HG02852 (cell line): ENCODE data around the gene HMGXB3.

ENCODE experiments used
- ATAC-seq: cut with Tn5 transposase; IDR thresholded peaks from one replicate; pipeline ENCODE4 v1.9.1; 2021; ENCODE audit warnings: mild to moderate bottlenecking, moderate library complexity; ENCODE audit not compliant: unreplicated experiment

The HMGXB3 gene

GRCh38 chr5:149988126-149988525 is 12.4 kb upstream of the HMGXB3 start:
- ATAC-seq = no peak

GRCh38 chr5:149990518-149991376 is 9.8 kb upstream of the HMGXB3 start:
- peak; percentile 69 for ATAC-seq

GRCh38 chr5:149993471-149993870 is 7.1 kb upstream of the HMGXB3 start:
- no peak for ATAC-seq

- ATAC-seq = no peak
These were observed 4.9 kb upstream of the HMGXB3 start for GRCh38 chr5:149995385-149996204.

- no peak for ATAC-seq
These were observed 4.2 kb upstream of the HMGXB3 start for GRCh38 chr5:149996205-149996890.

- ATAC-seq = no peak
These were observed 2.3 kb upstream of the HMGXB3 start for GRCh38 chr5:149998281-149998680.

- ATAC-seq = no peak
These were observed 1.2 kb upstream of the HMGXB3 start for GRCh38 chr5:149999359-149999758.

- ATAC-seq = no peak
These were observed 678 bp upstream of the HMGXB3 start for GRCh38 chr5:149999866-150000255.

GRCh38 chr5:150000990-150001659 is 586 bp downstream of the HMGXB3 start:
- ATAC-seq = peak; percentile 23

- peak; percentile 46 for ATAC-seq
These were observed 1.3 kb downstream of the HMGXB3 start for GRCh38 chr5:150001660-150002486.

GRCh38 chr5:150006318-150006717 is 5.8 kb downstream of the HMGXB3 start:
- no peak for ATAC-seq

- ATAC-seq = no peak
These were observed 6.5 kb downstream of the HMGXB3 start for GRCh38 chr5:150007050-150007449.

GRCh38 chr5:150009671-150010387 is 9.3 kb downstream of the HMGXB3 start:
- ATAC-seq = no peak

- no peak for ATAC-seq
These were observed 13.4 kb downstream of the HMGXB3 start for GRCh38 chr5:150013931-150014330.

GRCh38 chr5:150014456-150014855 is 13.9 kb downstream of the HMGXB3 start:
- no peak for ATAC-seq

GRCh38 chr5:150015415-150015814 is 14.9 kb downstream of the HMGXB3 start:
- no peak for ATAC-seq

- no peak for ATAC-seq
These were observed 16.0 kb downstream of the HMGXB3 start for GRCh38 chr5:150016537-150016936.

GRCh38 chr5:150017226-150018005 is 16.9 kb downstream of the HMGXB3 start:
- no peak for ATAC-seq

- no peak for ATAC-seq
These were observed 19.7 kb downstream of the HMGXB3 start for GRCh38 chr5:150020249-150020648.
